Right atrium auricular region (tissue), 2 donors: ENCODE results near the gene STK32A. TPM values are rescaled to one million over a fixed set of nuclear protein-coding genes. Genes with fewer than 3 reads are reported as not detected.
A peak's percentile ranks its signal among the peaks of the same experiment; 100 is the strongest.

Experiments
- DNase-seq: peaks from one replicate; pipeline ENCODE4 v3.0.0-alpha.2; 2019; ENCODE audit warnings: low spot score
- H3K27ac ChIP-seq, 2 donors: fragments of 200-600 bp; sonication (generic); 1 replicate in 1 of 2; 2 replicates in 1 of 2; pipeline ENCODE4 v1.5.1; 2016 to 2019
- H3K27me3 ChIP-seq, 2 donors: fragments of 200-600 bp; sonication (generic); one replicate each; pipeline versions ENCODE4 v1.5.1 to v1.6.0; 2017 to 2019
- H3K36me3 ChIP-seq: fragments of 200-600 bp; sonication (generic); one replicate; pipeline ENCODE4 v1.5.1; 2016
- H3K4me1 ChIP-seq, 2 donors: fragments of 200-600 bp; sonication (generic); one replicate each; pipeline versions ENCODE4 v1.5.1 to v1.6.0; 2017 to 2019
- H3K4me3 ChIP-seq, 2 donors: fragments of 200-600 bp; sonication (generic); 1 replicate in 1 of 2; 2 replicates in 1 of 2; pipeline ENCODE4 v1.5.1; 2017 to 2019; ENCODE audit warnings: mild to moderate bottlenecking in 1 of 2, moderate library complexity in 1 of 2
- H3K9me3 ChIP-seq, 2 donors: fragments of 200-600 bp; sonication (generic); one replicate each; pipeline ENCODE4 v1.5.1; 2019
- total RNA-seq, 2 donors: library from RNA; depleted of rRNA; stranded (reverse); fragments of >200 nt; gene quantifications; one replicate each; pipeline ENCODE4 v1.1.0, GENCODE V29; 2016
- TF ChIP-seq, protein P1 (sequence below), 2 donors: fragments of 200-600 bp; sonication (generic); IDR thresholded peaks; one replicate each; pipeline ENCODE4 v1.5.1; 2019; ENCODE audit warnings: antibody characterized with exemption in 2 of 2

STK32A gene
- total RNA-seq, 2 donors from 2014 or later = 0.22 to 0.39 TPM

DNA sequence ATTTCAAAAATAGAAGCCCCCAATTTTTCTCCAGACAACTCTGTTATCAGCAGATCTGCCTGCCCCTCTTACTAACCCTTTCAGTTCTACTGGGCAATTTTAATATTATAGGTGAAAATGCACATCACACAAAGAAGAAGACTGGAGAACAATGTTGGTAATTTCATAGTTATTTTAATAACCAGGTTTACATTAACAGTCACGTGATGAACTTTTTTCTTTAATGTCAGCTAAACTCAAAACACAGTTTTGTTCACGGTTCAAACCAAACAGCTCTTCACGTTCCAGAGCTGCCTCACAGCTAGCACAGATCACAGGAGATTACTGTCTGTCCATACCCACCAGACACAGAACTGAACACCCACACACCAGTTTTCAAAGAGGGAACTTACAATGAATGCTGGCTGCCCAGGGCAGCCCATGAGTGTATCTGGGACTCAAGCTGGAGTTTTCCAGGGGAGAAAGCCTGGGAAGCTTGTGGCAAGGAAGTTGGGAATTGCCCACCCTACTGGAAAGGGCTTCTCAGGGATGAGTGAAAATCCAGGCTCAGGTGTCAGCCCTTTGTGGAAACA lies 155.9 kb downstream of the STK32A start:
- Histone ChIP-seq H3K9me3 (no peaks in the 10 kb centered on the region), H3K27ac (no peak overlapping the region), H3K4me3 (no peak overlapping the region), H3K27me3 (no peaks in the 10 kb centered on the region), H3K4me1 (no peaks in the 10 kb centered on the region), H3K36me3 (peaks cover 15% of the 10 kb centered on the region)
- DNase-seq = no peak
- TF ChIP-seq, protein P1, sequence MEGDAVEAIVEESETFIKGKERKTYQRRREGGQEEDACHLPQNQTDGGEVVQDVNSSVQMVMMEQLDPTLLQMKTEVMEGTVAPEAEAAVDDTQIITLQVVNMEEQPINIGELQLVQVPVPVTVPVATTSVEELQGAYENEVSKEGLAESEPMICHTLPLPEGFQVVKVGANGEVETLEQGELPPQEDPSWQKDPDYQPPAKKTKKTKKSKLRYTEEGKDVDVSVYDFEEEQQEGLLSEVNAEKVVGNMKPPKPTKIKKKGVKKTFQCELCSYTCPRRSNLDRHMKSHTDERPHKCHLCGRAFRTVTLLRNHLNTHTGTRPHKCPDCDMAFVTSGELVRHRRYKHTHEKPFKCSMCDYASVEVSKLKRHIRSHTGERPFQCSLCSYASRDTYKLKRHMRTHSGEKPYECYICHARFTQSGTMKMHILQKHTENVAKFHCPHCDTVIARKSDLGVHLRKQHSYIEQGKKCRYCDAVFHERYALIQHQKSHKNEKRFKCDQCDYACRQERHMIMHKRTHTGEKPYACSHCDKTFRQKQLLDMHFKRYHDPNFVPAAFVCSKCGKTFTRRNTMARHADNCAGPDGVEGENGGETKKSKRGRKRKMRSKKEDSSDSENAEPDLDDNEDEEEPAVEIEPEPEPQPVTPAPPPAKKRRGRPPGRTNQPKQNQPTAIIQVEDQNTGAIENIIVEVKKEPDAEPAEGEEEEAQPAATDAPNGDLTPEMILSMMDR (IDR thresholded peaks at IDR 0.05) = no peak

DNA sequence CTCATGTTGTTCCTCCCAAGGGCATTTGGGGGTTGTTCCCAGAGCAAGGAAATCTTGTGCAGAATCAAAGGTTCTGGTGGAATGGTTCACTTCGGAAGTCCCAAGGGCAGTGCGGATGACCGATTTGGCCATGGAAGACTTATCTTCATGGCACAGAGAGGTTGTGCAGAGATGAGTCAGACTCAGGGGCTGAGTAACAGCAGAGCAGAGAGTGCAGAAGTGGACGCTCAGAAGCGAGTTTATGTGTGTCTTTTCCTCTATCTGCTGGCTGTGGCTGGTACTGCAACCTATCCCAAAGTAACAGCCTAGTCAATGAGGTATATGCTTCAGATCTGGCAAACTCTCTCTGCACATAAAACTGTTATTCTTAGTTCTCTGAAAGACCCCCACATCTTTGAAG lies 157.0 kb downstream of the STK32A start:
- Histone ChIP-seq H3K27me3 (no peaks in the 10 kb centered on the region), H3K36me3 (peaks cover 23% of the 10 kb centered on the region), H3K4me3 (no peak overlapping the region), H3K9me3 (no peaks in the 10 kb centered on the region), H3K4me1 (peaks cover 0 to 6% of the 10 kb centered on the region in 2 donors), H3K27ac (no peak overlapping the region)
- DNase-seq = peak; percentile 82
- TF ChIP-seq, protein P1 (IDR thresholded peaks at IDR 0.05) = peak; percentile 28 to 60

DNA sequence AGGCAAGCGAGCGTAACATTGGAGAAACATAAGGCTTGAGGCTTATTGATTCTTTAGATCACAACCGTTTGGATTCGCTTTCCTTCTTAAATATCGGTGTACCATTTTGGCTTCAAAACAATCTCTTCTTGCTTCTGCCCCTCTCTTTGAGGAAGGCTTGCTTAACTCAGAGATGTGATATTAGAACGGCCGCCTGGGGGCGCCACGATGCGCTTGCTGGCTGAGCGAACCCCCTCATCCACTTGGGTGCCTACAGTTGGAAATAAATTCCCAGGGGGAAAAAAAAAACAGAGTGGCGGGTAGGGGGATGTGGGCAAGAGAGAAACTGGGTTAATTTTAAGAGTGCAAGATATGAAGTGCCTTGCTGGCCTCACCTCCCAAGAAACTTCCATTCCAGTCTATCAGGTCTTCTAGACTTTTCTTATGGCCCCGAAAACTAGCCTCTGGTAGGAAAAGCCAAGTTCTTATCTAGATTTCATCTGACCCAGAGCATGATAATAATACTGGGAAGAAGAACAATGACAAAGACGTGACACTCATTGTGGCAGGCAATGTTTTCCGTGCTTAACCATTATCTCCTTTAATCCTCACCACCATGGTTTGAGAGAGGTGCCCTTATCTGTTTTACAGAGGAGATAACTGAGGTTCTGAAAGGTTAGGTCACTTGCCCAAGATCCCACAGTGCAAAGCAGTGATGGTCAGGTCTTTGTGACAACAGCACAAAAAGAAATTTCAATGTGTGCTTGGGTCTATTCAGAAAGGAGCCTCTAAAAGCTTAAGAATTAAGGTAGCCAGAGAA lies 159.2 kb downstream of the STK32A start:
- no peak for DNase-seq
- no peak overlapping the region for H3K27ac ChIP-seq
- H3K27me3 ChIP-seq = no peaks in the 10 kb centered on the region

DNA sequence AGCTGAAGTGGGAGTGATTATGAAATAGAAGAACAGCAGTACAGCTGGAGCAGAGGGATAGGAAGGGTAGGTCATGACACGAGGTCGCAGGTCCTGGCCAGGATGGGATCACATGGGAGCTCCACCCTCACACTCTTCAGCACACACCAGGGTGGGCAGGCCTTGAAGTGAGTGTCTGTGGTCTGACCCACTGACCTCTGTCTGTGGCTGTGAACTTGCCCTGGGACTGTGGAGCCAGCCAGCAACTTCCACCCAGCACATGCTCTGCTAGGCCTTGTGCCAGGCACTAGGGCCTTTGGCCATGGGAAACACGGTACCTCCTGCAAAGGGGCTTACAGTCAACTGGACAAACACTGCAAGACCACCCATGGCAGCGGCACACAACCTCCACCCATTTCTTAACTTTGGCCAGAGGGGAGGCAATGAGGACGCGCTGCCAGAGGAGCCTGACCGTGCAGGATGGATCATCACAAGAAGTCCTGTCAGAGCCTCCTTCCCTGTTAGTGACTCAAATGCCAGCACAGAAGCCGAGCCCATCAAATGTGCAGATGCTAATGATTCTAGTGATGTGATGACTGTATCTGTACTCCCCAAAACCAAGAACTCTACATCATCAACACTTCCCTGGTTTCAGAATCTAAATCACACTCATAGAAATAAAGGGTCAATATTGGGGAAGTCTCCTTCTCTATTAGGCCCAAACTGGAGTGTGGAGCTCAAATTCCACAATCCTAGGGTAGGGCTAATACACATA lies 161.4 kb downstream of the STK32A start:
- DNase-seq = no peak
- TF ChIP-seq, protein P1 (IDR thresholded peaks at IDR 0.05) = no peak
- H3K27ac ChIP-seq = peak overlapping the region; percentile 5 to 20
- no peaks in the 10 kb centered on the region for H3K27me3 ChIP-seq
- H3K9me3 ChIP-seq = no peaks in the 10 kb centered on the region
- H3K4me3 ChIP-seq = no peak overlapping the region
- peaks cover 57% of the 10 kb centered on the region for H3K36me3 ChIP-seq
- H3K4me1 ChIP-seq = peaks cover 0 to 6% of the 10 kb centered on the region in 2 donors

More for the DNA sequence above, 159.2 kb downstream of the STK32A start:
- peaks cover 0 to 6% of the 10 kb centered on the region in 2 donors for H3K4me1 ChIP-seq
- no peaks in the 10 kb centered on the region for H3K9me3 ChIP-seq
- H3K36me3 ChIP-seq = peaks cover 39% of the 10 kb centered on the region
- no peak overlapping the region for H3K4me3 ChIP-seq
- TF ChIP-seq, protein P1 (IDR thresholded peaks at IDR 0.05) = peak in 1 of 2 donors; percentile 43

DNA sequence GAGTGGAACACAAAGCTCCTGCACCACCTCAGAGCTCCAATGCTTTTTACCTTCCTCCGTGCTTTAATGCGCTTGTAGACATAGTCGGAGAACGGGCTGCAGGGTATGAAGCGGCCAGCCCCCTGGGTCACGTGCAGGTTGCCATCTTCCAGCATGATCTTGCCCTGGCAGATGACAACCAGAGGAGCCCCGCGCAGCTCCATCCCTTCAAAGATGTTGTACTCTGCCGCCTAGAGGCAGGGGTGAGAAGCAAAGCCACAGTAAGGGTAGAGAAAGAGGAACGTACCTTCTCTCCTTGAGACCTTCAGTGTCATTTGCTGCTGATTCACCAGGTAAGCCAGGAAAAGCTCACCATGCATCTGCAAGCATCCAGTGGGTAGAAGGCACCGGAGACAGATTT lies 162.8 kb downstream of the STK32A start:
- DNase-seq = no peak
- Histone ChIP-seq H3K27ac (no peak overlapping the region), H3K4me3 (no peak overlapping the region), H3K4me1 (peaks cover 0 to 6% of the 10 kb centered on the region in 2 donors), H3K9me3 (no peaks in the 10 kb centered on the region), H3K36me3 (peaks cover 61% of the 10 kb centered on the region), H3K27me3 (no peaks in the 10 kb centered on the region)
- TF ChIP-seq, protein P1 (IDR thresholded peaks at IDR 0.05) = no peak
